Fibroblast of peridontal ligament (primary cell): Measurements from ENCODE around the gene RBM22.

Experiments used
- DNase-seq: peaks from one replicate; pipeline ENCODE4 v3.0.0-alpha.2; 2010; ENCODE audit errors: extremely low read depth

Gene RBM22

DNA sequence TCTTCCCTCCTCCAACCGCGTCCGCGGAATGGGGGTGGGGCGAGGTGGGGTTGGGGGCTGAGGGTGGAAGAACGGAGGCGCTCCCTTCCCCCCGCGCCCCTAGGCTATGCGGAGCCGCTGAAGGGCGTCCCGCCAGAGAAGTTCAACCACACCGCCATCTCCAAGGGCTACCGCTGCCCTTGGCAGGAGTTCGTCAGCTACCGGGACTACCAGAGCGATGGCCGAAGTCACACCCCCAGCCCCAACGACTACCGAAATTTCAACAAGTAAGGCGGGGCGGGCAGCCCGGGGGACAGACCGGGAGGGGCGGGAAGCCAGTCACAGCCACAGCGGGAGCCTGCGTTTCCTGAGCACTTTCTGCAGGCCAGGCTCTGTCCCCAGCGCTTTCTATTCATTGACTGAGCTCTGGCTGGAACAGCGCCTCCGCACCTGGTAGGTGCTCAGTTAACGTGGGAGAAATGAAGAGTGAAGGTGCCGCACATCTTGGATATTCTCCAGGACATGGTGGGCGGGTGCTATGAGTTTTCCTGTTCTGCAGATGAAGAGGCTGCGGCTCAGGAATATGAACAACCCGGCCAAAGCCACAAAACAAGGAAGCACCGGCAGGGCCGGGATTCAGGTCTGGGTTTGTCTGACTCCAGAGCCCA lies 28.5 kb downstream of the RBM22 start:
- DNase-seq: no peak

DNA sequence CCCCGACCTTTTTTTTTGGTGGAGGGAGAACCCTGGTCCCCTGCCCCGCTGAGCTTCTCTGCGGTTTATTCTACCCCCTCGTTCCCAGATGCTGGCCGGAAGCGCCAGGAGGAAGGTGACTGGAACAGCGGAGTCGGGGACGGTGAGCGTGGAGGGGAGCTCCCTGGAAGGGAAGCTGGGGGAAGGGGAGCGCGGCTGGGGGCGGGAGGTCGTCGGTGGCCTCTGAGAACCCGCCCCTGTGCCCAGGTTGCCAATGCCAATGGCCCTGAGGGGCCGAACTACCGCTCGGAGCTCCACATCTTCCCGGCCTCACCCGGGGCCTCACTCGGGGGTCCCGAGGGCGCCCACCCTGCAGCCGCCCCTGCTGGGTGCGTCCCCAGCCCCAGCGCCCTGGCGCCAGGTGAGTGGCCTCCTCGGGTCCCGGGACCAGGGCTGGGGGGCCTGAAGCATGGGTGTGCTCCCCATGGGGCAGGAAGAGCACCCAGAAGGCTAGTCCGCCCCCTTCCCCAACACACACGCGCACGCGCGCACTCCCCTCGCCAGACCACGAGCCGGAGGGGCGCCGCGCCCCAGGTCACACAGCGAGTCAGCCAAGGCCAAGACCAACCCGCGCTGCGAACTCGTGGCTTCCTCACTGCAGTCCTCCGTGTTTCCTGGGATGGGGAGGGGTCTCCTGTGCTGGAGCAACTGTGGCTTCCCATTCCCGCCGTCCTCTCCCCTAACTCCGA lies 29.2 kb downstream of the RBM22 start:
- no peak for DNase-seq

DNA sequence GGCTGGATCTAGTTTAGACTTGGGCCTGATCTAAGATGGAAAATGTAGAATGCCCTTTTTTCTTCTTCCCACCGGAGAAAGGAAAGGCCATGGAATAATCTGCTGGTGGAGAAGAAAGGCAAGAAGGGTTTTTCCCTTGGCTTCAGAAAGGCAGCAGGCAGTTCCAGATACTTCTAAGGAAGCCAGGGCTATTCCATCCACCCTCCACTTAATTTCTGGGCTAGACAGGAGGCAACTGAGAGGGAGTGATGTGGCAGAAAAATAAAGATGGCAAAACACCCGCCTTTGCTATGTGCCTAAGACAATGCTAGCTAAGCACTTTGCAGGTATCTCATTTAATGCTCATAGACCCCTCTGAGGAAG lies 29.9 kb downstream of the RBM22 start:
- DNase-seq: no peak

DNA sequence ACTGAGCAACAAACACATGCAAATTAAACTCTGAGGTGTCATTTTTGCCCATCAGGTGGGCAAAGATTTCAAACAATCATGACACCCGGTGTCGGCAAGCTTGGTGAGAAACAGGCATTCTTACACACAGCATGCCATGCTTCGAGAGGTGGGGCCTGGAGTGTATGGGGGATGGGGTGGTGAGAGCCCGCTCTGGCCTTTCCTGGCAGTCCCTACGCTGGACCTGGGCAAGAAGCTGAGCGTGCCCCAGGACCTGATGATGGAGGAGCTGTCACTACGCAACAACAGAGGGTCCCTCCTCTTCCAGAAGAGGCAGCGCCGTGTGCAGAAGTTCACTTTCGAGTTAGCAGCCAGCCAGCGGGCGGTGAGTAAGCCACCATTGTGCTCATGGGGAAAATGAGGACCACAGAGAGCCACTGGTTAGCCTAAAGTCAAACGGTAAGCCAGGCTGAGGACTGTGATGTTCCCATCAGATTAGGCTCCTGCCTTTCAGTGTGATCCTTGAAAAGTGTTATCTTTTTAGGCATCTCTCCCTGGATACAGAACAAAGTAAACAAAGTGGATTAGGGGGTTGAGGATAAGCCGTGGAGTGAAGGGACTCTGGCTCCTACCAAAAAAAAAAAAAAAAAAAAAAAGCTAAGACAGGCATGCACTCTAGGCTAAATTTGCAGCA lies 30.5 kb downstream of the RBM22 start:
- DNase-seq: no peak

DNA sequence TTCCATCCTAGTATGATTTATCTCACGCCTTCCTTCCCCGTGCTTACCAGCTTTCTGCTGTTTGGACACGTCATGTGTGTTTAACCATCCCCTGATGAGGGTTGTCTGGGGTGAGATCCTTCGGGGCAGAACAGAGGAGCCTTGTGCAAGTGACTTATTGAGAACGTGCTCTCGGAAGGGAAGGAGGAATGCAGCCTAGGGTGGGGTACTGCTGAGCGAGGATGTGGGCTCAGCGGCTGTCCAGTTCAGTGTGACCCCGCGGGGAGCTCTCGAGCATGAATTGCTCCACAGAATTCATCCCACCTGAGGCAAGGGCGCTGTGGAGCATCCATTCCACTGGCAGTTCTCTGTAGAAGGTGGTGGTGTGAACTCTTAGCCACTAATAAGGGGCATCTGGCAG lies 35.8 kb downstream of the RBM22 start:
- DNase-seq: no peak

DNA sequence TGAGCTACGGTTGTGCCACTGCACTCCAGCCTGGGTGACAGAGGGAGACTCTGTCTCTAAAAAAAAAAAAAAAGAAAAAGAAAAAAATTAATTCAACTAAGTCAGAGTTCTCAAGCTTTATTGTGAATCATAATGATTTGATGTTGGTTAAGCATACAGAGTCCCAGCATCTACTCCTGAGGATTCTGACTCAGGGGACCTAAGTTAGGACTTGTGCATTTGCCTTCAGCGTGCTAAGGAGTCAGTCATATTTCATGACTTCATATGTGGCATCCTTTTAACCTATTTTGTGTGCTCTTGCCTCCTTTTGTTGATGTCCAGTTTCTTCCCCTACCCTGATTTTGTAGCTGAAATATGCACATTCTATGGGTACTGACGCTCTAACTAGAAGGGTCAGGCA lies 36.9 kb downstream of the RBM22 start:
- DNase-seq: no peak

DNA sequence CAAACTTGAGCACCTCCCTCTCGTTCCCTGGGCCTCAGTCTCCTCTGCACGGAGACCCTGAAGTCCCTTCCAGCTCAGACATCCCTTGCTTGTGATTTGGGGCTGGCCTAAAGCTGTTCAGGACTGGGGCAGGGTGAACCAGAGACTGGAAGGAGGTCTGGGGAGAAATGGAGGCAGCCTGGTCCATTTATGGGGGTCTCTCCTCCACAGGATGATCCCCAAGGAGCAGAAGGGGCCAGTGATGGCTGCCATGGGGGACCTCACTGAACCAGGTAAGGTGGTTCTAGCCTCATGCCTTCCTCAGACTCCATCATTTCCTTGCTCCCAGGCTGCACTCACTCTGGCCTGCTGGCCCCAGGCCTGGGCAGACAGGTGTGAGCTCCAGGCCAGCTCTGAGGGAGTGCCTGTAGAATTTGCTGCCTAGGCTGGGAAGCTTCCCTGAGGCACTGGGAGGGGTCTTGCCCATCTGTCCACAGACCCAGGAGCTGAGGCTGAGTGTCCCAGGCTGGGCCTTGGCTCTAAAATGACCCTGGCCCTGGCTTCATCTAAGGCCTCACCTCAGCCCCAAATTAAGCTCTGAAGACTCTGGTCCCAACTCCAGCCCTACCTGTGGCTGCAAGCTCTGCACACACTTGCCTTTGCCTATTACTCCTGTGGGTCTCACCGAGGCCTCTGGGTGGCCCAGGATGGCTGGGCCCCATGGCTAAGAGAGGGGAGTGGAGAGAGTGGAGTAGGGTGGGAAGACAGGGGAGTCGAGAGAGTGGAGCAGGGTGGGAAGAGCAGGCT lies 37.9 kb downstream of the RBM22 start:
- DNase-seq: no peak

DNA sequence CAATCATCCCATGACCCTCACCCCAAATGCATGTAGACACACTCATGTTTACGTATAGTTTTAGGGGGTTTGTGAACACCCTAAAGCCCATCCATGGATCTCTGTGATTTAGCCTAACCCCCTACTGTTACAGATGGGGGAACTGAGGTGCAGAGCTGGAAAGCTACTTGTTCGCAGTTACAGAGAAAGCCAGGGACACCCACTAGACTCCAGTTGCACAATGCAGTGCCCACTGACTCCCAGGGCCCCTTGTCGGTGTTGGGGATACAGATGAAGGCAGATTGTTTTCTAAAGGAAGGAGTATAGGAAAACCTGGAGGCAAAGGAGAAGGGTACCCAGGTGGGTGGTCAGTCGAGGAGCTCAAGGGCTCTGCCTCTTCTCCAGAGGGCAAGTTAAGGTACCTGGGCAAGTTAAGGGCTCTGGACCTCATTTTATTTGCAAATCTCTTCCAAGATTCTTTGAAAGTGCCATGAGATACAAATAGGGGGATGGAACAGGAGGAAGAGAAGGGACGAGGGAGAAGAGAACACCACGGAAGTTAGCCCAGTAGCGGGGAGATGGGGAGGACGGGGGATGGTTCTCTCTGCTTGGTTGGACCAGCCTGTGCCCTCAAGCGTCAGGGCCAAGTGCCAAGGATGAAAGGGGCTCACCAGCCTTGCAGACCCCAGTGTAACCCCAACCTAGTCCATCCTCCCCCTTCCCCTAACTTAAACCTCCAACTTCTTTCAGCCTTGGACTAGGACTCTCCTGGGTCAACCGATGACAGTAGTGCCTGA lies 38.9 kb downstream of the RBM22 start:
- DNase-seq: no peak

DNA sequence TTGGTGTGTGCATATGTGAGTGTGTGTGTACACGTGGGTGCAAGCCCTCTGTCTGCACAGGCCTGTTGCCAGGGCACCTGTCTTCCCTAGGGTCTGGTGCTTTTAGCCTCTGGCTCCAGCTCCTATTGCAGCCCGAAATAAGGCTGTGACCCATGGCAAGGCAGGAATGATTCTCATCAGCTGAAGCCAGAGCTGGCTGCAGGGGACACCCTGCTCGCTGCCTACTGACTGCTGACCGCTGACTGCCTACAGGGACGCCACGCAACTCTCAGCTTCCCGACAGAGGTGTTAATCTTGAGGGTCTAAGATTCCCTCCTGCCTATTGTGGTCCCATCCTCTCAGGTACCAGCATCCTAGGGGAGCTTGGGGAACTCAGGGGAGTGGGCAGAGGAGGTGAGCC lies 39.8 kb downstream of the RBM22 start, which contains the start of gene MYOZ3:
MYOZ3 (plus strand) TSS at position 166 of the 400 bp plus-strand sequence. CDS start 1,691 bp downstream, outside the sequence.
- no peak for DNase-seq

DNA sequence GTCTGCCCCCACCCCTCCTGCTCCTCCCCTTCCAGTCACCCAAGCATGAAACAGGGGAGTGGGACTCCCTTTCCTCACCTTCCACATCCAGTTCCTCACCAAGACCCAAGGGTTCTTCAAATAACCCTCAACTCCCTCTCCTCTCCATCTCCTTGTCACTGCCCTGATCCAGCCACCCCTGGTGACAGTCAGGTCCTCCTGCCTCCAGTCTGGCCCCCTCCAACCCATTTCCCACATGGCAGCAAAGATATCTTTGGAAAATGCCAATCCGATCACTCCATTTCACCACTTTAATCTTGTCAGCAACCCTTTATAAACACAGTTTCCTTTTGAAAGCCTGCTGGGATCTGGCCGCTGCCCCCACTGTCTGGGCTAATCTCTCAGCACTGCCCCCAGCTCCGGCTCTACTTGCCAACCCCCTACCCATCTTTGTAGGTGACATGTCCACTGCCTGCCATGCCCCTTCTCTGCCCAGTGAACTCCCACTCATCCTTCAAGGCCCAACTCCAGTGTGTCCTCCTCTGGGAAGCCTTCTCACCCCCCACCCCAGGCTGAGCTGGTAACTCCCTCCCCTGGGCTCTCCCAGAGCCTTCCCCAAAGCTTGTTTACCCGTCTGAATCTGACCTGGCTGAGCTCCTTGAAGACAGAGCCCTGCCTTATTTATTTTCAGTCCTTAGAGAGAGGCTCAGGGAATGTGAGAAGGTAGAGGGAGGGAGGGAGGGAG lies 40.6 kb downstream of the RBM22 start:
- DNase-seq: no peak

DNA sequence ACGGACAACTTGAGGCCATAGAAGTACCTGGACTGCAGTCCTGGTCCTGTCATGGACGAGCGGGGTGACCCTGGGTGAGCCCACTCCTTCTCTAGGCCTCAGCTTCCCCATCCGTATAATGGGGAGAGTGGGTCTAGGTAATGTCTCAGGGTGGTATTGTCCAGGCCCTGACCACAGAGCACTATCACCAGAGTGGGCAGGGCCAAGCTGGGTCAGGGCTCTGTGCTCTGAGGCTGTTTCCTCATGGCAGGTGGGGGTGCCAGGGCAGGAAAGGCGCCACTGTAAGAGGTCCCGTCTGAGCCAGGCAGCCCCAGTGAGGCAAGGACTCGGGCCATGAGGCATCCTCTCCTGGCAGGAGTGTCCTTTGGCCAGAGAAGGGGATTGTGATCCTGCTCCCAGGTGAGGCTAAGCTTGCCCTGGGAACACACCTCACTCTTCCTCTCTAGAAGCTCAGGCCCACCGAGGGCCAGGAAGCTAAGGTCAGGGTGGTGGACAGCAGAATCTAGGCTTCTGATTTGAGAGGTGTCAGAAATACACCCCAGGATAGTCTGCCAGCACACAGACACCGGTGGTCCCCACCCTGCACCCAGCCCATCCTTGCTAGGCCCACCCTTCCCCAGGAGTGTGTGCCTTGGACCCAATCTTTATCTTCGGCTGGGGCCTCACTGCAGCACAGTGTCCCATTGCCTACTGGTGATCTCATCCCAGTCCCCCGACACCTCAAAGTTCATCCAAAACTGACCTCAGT lies 41.3 kb downstream of the RBM22 start:
- no peak for DNase-seq

DNA sequence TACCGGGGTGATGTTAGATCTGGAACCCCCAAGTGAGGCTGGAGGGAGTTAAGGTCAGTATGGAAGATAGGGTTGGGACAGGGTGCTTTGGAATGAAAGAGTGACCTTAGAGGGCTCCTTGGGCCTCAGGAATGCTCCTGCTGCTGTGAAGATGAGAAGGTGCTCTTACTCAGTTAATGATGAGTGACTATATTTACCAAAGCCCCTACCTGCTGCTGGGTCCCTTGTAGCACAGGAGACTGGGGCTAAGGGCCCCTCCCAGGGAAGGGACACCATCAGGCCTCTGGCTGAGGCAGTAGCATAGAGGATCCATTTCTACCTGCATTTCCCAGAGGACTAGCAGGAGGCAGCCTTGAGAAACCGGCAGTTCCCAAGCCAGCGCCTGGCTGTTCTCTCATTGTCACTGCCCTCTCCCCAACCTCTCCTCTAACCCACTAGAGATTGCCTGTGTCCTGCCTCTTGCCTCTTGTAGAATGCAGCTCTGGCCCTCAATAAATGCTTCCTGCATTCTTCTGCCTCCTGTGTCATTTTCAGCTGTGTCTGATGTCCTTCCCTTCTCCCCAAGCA lies 42.1 kb downstream of the RBM22 start:
- DNase-seq: no peak

DNA sequence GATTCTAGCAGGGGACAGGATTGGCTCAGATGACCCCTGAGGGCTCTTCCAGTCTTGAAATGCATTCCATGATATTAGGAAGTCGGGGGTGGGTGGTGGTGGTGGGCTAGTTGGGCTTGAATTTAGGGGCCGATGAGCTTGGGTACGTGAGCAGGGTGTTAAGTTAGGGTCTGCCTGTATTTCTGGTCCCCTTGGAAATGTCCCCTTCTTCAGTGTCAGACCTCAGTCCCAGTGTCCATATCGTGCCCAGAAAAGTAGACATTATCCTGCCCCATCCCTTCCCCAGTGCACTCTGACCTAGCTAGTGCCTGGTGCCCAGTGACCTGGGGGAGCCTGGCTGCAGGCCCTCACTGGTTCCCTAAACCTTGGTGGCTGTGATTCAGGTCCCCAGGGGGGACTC lies 42.7 kb downstream of the RBM22 start:
- DNase-seq: no peak

DNA sequence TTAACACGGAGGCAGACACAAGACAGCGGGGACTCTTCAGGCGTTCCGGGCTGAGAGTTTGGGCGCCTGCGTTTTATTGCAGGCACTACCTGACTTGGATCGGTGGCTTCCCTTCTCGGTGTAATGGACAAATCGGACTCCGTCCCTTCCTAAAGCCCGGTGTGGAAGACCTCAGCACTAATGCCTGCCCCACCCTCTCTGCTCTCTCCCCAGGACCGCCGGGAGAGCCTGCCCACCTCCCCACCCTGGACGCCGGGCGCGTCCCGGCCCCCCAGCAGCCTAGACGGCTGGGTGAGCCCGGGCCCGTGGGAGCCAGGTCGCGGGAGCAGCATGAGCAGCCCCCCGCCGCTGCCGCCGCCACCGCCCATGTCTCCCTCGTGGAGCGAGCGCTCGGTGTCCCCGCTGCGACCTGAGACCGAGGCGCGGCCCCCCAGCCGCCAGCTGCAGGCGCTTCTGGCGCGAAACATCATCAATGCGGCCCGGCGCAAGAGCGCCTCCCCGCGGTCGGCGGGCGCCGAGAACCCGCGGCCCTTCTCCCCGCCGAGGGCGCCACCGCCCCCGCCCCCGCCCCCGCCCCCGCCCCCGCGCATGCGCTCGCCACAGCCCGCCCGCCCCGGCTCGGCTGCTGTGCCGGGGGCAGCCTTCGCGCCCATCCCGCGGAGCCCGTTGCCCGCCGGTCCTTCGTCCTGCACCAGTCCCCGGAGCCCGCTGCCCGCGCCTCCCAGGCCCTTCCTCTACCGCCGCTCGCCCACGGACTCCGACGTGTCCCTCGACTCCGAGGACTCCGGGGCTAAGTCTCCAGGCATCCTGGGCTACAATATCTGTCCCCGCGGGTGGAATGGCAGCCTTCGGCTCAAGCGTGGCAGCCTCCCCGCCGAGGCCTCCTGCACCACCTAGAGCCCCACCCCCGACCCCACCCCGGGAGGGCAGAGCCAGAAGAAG lies 44.4 kb downstream of the RBM22 start:
- DNase-seq: peak; percentile 52

DNA sequence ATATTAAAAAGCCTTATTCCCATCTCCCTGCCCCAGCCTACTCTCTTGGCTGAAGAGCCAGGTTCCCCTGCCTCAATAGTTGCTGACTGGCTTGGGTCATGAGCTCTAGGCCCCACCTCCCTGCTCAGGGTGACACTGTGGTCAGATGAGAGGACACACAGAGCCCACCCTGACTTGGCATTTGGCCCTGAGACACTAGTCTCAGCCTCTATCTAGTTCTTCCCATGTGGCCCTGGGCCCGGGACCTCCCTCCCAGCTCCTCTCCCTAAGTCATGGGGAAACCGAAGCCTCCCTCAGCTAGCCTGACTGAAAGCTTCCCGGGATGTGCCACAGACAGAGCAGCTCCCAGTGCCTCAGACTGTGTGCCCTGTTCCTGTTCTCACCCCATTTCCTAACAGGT lies 45.6 kb downstream of the RBM22 start:
- DNase-seq: no peak

DNA sequence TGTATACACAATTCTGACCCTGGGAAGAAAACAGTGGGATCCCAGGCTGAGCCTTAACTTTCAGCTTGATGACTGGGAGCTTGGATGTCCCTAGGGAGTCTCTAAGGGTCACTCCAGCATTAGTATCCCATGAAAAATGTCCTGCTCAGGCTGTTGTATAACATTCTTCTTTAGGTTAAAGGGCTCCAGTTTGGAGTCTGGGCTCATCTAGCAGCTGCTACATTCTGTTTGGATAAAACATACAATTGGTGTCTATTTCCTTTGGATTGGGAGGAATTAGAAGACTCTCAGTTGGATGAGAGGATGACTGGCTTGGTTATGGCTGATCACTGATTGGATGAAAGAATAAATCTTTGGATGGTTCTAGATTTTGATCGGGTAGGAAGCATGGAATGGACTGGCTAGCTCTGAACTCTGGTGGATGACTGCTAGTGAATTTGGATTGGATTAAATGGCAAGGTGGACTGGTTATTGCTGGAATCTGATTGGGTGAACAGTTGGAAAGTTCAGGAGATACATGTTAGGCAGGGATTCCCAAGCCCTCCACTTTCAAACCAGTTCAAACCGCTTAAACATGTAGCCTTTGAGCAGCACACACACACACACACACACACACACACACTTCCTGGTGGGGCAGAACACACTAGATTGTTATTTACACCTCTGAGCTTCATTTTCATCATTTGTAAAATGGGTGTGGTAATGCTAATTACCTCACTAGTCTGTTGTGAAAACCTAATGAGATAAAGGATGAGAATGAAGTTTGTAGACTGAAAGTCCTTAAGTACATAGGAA lies 46.9 kb downstream of the RBM22 start:
- peak; percentile 57 for DNase-seq

DNA sequence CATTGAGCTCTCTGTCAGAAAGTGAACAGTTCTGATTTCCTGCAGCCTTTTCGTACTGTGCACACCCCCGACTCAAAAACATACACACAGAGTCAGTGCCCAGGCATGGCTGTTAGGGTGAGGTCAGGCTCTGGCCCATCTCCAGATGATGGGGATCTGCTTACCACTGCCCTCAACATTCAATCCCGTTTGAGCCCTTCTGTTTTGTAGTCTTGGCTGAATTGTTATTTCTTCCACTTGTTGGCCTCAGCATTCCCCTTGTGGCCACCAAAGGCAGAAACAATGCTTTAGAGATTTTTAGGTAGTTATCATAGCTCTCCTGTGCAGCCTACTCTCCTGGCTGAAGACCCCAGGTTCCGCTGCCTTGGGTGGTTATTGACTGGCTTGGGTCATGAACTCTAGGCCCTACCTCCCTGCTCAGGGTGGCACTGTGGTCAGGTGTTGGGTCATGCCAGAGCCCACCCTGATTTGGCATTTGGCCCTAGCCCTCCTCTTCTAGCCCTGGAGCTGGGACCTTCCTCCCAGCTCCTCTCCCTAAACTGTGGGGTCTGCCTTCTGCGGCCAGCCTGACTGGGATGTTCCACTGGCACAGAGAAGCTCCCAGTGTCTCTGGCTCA lies 47.6 kb downstream of the RBM22 start:
- peak; percentile 80 for DNase-seq
